ENCODE measurements around the gene CEP72. TPM values are rescaled to one million over a fixed set of nuclear protein-coding genes. Genes with fewer than 3 reads are reported as not detected.
"Not testable (repeated sequence)": the region's sequence is repeated elsewhere in the genome, so short reads cannot be mapped to it uniquely, and the experiment has no call there.

Gene CEP72
- total RNA-seq, 1 donor from 2014 or later, result 4.8 TPM

DNA sequence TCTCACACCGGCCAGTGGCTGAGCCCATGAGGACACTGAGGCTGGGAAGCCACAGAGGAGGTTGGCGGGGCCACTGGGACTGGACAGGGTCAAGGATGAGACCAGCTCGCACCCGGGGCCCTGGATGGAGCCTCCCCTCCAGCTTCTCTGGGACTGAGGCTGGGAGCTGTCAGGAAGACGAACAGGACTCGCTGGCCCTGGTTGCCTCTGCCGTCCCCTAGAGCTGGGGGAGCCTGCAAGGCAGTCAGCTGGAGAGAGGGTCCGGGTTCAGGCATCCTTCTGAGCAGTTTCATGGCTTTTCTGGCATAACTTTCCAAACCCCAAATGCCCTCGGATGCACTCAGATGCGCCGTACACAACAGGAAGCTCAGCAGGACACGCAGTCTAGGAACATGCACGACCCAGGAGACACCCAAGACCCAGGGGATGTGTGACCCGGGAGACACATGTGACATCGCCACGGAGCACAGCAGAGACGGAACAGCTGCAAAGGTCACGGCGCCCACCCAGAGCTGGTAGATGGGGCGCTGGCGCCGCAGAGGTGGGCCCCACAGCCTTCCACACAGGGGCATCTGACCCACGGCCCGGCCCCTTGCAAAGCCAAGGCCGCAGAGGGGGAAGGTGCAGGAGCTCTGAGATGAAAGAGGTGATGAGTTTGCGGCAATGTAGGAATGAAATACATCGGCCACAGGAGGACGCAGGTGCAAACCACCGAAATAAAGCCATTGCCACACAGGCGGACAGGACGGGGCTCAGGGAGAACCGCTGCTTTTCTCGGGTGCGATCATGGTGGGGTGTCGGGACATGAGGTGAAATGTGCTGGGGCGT, 63.9 kb downstream of the CEP72 start:
- peaks cover 45% of the 10 kb centered on the region for H3K27me3 ChIP-seq (ENCODE audit: control insufficient read depth, insufficient read depth, low read length)
- no peak for DNase-seq (ENCODE audit: low read depth)
- H3K36me3 ChIP-seq (ENCODE audit: control insufficient read depth, insufficient read depth, low read length), result no peaks in the 10 kb centered on the region
- H3K4me3 ChIP-seq (ENCODE audit: low read depth, low read length), result no peak overlapping the region
- TF ChIP-seq, protein P1, sequence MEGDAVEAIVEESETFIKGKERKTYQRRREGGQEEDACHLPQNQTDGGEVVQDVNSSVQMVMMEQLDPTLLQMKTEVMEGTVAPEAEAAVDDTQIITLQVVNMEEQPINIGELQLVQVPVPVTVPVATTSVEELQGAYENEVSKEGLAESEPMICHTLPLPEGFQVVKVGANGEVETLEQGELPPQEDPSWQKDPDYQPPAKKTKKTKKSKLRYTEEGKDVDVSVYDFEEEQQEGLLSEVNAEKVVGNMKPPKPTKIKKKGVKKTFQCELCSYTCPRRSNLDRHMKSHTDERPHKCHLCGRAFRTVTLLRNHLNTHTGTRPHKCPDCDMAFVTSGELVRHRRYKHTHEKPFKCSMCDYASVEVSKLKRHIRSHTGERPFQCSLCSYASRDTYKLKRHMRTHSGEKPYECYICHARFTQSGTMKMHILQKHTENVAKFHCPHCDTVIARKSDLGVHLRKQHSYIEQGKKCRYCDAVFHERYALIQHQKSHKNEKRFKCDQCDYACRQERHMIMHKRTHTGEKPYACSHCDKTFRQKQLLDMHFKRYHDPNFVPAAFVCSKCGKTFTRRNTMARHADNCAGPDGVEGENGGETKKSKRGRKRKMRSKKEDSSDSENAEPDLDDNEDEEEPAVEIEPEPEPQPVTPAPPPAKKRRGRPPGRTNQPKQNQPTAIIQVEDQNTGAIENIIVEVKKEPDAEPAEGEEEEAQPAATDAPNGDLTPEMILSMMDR (IDR thresholded peaks at IDR 0.05; ENCODE audit: insufficient read depth, low read length, poor library complexity, severe bottlenecking), result no peak

DNA sequence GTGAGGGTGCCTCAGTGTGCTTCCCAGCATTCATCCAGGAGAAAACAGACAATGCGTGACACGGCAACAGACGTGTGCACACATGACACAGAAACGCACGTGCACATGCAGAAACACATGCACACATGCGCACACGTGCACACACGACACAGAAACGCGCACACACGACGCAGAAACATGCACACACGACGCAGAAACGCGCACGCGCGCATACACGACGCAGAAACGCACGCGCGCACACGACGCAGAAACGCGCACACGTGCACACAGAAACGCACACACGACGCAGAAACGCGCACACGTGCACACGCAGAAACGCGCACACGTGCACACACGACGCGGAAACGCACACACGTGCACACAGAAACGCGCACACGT, 64.5 kb downstream of the CEP72 start:
- no peak for DNase-seq (ENCODE audit: low read depth)
- no peak overlapping the region for H3K4me3 ChIP-seq (ENCODE audit: low read depth, low read length)
- TF ChIP-seq, protein P1 (IDR thresholded peaks at IDR 0.05; ENCODE audit: insufficient read depth, low read length, poor library complexity, severe bottlenecking), result no peak
- peaks cover 41% of the 10 kb centered on the region for H3K27me3 ChIP-seq (ENCODE audit: control insufficient read depth, insufficient read depth, low read length)
- H3K36me3 ChIP-seq (ENCODE audit: control insufficient read depth, insufficient read depth, low read length), result no peaks in the 10 kb centered on the region

DNA sequence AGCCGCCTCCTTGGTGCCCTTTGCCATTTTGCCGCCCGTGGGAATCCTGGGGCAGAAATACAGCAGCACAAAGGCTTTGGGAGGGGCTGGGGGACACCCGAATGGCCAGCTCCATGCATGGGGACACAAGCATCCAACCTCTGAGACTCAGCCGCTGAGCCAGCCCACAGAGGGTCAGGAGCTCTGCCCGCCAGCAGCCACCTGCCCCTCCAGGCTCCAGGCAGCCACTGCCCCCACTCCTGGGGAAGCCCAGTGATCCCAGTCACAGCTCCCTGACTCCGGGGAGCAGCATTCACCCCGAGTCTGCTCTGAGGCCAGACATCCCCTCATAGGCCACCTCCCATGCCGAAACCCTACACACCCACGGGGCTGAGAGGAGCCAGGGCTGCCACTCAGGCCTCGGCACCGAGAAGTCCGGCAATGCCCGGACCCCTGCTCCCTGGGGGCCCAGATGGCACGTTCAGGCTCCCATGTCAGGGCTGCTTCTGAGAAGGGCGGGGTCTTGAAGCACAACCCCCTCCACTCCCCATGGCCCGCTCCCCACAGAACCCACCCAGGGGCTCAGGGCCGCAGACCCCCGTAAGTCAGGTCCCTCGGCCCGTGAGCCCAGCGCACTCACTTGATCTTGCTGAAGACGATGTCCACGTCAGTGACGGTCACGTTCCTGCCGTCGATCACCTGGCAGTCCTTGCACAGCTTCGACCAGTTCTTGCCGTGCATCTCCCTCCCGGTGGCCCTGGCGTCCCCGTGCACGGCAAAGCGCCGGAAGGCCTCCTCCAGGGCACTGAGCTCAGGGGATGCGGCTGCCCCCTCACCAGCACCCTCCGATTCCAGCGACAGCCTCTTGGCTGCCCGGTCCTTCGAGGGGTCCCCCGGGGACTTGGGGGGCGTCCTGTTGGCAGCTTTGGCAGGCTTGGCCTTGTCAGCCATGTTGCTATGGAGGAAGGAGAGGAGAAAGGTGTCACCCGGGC, 65.3 kb downstream of the CEP72 start:
- no peak for DNase-seq (ENCODE audit: low read depth)
- H3K36me3 ChIP-seq (ENCODE audit: control insufficient read depth, insufficient read depth, low read length), result no peaks in the 10 kb centered on the region
- H3K4me3 ChIP-seq (ENCODE audit: low read depth, low read length), result no peak overlapping the region
- TF ChIP-seq, protein P1 (IDR thresholded peaks at IDR 0.05; ENCODE audit: insufficient read depth, low read length, poor library complexity, severe bottlenecking), result no peak
- H3K27me3 ChIP-seq (ENCODE audit: control insufficient read depth, insufficient read depth, low read length), result peaks cover 35% of the 10 kb centered on the region

DNA sequence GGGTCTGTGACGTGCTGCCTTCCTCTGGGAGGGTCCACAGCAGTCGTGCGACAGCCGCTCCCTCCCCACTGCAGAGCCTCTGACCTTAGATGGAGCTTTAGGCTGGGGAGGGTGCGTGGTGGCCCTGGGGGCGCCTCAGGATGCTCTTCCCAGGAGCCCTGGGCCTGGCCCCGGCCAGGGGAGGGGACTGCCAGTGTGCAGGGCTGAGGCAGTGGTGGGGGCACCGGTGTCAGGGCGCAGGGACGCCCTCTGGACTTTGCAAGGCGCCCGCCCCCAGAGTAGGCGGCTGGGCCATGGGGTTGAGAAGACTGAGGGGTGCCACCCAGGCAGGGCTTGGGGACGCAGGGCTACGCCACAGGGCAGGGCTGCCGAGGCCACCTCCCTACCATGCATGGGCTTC, 66.4 kb downstream of the CEP72 start:
- H3K4me3 ChIP-seq (ENCODE audit: low read depth, low read length); H3K36me3 ChIP-seq (ENCODE audit: control insufficient read depth, insufficient read depth, low read length); DNase-seq (ENCODE audit: low read depth): not testable (repeated sequence)
- H3K27me3 ChIP-seq (ENCODE audit: control insufficient read depth, insufficient read depth, low read length), result peaks cover 26% of the 10 kb centered on the region

DNA sequence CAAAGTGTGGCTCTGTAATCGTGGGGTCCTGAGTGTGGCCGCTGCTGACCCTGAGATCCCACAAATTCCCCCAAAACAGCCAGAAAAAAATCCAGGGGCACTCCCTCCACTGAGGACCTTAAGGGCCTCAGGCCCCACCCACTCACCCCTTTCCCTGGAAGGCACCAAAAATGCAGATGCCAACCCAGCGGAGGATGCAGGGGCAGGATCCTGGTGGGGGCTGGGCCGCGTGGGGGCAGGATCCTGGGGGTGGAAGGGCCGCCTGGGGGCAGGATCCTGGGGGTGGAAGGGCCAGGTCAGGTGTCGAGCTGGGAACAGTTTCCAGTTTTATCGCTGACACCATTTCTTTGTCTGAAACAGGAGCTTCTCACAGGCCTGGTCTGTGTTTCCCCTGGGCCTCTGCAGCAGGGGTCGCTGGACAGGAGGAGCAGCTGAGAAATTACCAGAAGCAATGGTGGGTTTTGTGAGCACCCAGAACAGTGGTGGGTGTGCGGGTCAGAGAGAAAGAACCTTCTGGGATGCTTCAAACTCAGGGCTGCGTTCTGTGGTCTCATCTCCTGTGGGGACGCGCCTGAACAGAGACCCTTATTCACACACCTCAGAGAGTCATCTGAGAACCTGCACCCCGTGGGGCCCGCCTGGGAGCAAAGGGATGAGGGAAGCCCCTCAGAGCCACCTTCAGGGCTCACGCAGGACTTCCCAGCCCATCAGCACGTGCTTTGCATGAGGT, 67.2 kb downstream of the CEP72 start:
- not testable (repeated sequence) for DNase-seq (ENCODE audit: low read depth); H3K36me3 ChIP-seq (ENCODE audit: control insufficient read depth, insufficient read depth, low read length); H3K4me3 ChIP-seq (ENCODE audit: low read depth, low read length)
- H3K27me3 ChIP-seq (ENCODE audit: control insufficient read depth, insufficient read depth, low read length), result peaks cover 18% of the 10 kb centered on the region

DNA sequence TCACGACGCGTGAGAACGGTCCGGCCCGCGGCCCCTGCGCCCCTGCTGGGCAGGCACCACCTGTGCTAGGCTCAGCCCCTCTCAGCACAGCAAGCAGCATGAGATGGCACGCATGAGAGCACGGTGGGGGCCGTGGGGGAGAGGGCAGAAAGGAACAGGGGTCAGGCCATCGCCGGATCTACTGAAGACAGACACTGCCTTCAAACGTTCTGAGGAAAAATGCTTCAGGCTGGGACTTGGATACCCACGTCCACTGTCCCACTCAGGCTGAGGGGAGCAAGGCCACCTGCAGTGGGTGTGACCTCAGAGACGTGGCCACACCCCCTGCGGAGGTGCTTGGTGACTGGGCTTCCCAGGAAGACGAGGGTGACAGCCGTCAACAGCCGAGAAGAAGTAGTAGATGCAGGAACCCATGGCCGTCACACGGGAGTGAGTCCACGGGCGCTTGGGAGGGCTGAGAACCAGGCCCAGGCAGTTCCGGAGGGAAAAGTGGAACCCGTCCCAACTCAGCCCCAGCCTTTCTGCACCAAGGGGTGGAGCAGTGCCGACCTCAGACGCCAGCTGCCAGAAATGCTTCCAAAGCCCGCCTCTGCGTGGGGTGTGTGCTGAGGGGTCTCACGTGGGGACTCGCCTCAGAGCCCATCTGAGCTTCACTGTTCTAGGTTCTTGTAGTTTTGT, 68.1 kb downstream of the CEP72 start:
- H3K36me3 ChIP-seq (ENCODE audit: control insufficient read depth, insufficient read depth, low read length); H3K4me3 ChIP-seq (ENCODE audit: low read depth, low read length); DNase-seq (ENCODE audit: low read depth): not testable (repeated sequence)
- H3K27me3 ChIP-seq (ENCODE audit: control insufficient read depth, insufficient read depth, low read length), result peaks cover 16% of the 10 kb centered on the region

DNA sequence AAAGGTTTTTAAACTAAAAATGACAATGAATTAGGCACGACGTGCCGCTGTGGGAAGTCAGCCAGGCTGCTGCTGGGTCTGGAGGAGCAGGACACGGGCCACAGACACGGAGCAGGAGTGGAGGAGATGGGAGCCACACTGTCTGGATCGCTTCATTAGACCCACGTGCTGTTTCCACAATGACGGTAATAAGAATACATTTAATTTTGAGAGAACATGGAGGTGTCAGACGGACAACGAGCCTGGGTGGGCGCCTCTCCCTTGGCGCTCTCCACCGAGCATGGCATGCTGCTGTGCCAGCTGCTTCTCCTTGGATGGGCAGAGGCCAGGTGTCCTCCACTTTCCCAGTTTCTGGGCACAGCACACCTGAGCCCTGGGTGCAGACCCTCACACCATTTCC, 68.7 kb downstream of the CEP72 start:
- DNase-seq (ENCODE audit: low read depth); H3K4me3 ChIP-seq (ENCODE audit: low read depth, low read length); H3K36me3 ChIP-seq (ENCODE audit: control insufficient read depth, insufficient read depth, low read length): not testable (repeated sequence)
- H3K27me3 ChIP-seq (ENCODE audit: control insufficient read depth, insufficient read depth, low read length), result peaks cover 15% of the 10 kb centered on the region

DNA sequence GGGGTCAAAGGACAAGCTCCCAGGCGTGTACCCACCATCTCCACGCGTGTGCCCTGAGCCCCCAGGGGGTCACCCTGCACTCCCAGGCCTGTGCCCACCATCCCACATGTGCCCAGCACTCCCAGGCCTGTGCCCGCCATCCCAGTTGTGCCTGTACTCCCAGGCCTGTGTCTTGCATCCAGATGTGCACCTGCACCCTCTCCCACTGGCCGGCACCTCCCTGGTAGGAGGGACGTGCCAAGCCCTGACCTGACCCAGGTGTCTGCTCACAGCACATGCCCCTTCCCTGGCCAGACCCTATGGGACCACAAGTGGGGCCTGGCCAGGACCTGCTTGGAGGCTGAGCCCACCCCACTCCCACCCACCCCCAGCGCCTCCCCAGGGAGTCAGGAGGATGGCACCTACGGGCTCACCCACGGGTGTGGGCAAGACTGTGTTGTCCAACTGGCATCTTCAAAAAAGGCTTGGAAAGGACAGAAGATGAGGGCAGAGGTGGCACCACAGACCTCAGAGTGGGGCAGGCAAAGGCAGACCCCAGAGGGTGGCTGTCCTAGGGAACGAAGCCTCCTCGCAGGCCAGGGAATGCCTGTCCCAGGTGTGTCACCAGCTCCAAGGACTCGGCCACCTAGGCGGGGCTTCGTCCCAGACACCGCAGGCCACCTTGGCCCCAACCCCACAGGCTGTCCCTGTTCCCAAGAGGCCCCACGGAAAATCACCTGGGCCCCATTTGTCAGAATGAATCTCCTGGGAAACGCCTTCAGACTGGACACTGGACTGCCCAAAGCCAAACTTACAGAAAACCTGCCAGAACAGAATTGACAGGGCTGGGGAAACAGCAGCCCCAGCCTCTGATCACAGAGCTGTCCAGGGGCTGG, 69.4 kb downstream of the CEP72 start:
- H3K27me3 ChIP-seq (ENCODE audit: control insufficient read depth, insufficient read depth, low read length); H3K36me3 ChIP-seq (ENCODE audit: control insufficient read depth, insufficient read depth, low read length); DNase-seq (ENCODE audit: low read depth); H3K4me3 ChIP-seq (ENCODE audit: low read depth, low read length): not testable (repeated sequence)

DNA sequence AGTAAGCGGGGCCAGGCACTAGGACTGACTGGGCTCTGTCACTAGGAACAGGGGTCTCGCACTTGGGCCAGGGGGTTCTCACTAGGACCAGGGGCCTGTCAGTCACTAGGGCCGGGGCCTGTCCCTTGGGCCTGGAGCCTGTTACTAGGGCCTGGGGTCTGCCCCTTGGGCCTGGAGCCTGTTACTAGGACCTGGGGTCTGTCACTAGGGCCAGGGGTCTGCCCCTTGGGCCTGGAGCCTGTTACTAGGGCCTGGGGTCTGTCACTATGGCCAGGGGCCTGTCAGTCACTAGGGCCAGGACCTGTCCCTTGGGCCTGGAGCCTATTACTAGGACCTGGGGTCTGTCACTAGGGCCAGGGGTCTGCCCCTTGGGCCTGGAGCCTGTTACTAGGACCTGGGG, 70.1 kb downstream of the CEP72 start:
- not testable (repeated sequence) for H3K4me3 ChIP-seq (ENCODE audit: low read depth, low read length); H3K36me3 ChIP-seq (ENCODE audit: control insufficient read depth, insufficient read depth, low read length); H3K27me3 ChIP-seq (ENCODE audit: control insufficient read depth, insufficient read depth, low read length); DNase-seq (ENCODE audit: low read depth)

Data from kidney epithelial cell (primary cell).